ENCODE measurements around the gene UBE2R2.
A peak's percentile ranks its signal among the peaks of the same experiment; 100 is the strongest.

The UBE2R2 gene

DNA sequence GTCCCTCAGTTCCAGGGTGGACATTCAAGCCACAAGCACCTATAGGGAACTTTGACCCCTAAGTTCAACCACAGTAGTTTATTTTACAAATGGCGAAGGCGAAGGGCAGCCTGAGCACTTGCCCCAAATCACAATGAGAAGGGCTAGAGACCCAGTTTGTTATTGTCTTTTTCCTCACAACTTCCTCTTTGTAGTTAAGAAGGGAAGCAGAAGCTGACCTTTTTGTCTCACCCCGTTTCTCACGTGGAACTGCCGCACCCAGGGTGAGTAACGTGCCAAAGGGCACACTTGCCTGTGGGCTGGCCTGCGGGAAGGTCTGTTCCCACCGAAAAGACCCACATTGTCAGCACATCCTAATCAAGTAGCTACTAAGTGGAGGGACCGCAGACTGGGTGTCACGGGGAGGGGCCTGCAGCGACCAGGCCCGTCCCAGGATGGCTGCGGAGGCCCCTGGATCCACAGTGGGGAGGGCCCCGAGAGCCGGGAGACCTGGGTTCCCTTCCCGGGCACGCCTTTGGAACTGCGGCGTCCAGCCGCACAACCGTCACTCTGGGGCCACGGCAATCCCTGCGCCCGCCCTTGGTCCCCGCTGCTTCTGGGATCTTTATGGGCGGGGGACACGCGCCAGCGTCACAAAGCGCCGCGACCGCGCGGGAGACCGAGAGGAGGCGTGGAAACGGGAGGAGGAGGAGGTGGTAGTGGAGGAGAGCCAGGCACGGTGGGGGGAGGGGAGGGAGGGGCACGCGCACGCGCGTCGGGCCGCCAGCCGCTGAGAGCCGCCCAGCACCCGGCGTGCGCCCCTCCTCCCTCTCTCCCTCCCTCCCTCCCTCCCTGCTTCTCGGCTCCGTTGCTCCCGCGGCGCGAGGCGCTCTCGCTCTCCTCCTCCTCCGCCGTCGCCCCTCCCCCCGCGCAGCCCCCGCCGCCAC lies at the start of gene UBE2R2 (continued):
- no peak for TF ChIP-seq ZNF510 (tag by site-specific recombination; IDR thresholded peaks at IDR 0.05; ENCODE audit: insufficient replicate concordance)
- TF ChIP-seq ZNF146 (tag by site-specific recombination; IDR thresholded peaks at IDR 0.05) = no peak
- no peak for TF ChIP-seq ZNF174 (tag by site-specific recombination; IDR thresholded peaks at IDR 0.05)
- TF ChIP-seq GLI2 (tag by site-specific recombination; IDR thresholded peaks at IDR 0.05; ENCODE audit: borderline replicate concordance, low read depth) = no peak
- no peak for TF ChIP-seq ZNF433 (tag by site-specific recombination; IDR thresholded peaks at IDR 0.05; ENCODE audit: low read depth)
- no peak for TF ChIP-seq ZNF791 (tag by site-specific recombination; IDR thresholded peaks at IDR 0.05)
- TF ChIP-seq ZNF76 (tag by site-specific recombination; IDR thresholded peaks at IDR 0.05; ENCODE audit: borderline replicate concordance, low read depth) = peak; percentile 79; the same call in 1 of the 2 replicates
- TF ChIP-seq SP3 (tag by site-specific recombination; IDR thresholded peaks at IDR 0.05) = peak; percentile 82
- TF ChIP-seq, protein P1, sequence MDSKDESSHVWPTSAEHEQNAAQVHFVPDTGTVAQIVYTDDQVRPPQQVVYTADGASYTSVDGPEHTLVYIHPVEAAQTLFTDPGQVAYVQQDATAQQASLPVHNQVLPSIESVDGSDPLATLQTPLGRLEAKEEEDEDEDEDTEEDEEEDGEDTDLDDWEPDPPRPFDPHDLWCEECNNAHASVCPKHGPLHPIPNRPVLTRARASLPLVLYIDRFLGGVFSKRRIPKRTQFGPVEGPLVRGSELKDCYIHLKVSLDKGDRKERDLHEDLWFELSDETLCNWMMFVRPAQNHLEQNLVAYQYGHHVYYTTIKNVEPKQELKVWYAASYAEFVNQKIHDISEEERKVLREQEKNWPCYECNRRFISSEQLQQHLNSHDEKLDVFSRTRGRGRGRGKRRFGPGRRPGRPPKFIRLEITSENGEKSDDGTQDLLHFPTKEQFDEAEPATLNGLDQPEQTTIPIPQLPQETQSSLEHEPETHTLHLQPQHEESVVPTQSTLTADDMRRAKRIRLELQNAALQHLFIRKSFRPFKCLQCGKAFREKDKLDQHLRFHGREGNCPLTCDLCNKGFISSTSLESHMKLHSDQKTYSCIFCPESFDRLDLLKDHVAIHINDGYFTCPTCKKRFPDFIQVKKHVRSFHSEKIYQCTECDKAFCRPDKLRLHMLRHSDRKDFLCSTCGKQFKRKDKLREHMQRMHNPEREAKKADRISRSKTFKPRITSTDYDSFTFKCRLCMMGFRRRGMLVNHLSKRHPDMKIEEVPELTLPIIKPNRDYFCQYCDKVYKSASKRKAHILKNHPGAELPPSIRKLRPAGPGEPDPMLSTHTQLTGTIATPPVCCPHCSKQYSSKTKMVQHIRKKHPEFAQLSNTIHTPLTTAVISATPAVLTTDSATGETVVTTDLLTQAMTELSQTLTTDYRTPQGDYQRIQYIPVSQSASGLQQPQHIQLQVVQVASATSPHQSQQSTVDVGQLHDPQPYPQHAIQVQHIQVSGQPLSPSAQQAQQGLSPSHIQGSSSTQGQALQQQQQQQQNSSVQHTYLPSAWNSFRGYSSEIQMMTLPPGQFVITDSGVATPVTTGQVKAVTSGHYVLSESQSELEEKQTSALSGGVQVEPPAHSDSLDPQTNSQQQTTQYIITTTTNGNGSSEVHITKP (tag by site-specific recombination; IDR thresholded peaks at IDR 0.05) = peak; percentile 31; the same call in 1 of the 2 replicates
- TF ChIP-seq ZNF707 (tag by site-specific recombination; IDR thresholded peaks at IDR 0.05) = no peak
- peak; percentile 76 for TF ChIP-seq IKZF3 (tag by site-specific recombination; IDR thresholded peaks at IDR 0.05)
- TF ChIP-seq, protein P2, sequence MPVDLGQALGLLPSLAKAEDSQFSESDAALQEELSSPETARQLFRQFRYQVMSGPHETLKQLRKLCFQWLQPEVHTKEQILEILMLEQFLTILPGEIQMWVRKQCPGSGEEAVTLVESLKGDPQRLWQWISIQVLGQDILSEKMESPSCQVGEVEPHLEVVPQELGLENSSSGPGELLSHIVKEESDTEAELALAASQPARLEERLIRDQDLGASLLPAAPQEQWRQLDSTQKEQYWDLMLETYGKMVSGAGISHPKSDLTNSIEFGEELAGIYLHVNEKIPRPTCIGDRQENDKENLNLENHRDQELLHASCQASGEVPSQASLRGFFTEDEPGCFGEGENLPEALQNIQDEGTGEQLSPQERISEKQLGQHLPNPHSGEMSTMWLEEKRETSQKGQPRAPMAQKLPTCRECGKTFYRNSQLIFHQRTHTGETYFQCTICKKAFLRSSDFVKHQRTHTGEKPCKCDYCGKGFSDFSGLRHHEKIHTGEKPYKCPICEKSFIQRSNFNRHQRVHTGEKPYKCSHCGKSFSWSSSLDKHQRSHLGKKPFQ (tag by site-specific recombination; IDR thresholded peaks at IDR 0.05) = no peak
- TF ChIP-seq, protein P3, sequence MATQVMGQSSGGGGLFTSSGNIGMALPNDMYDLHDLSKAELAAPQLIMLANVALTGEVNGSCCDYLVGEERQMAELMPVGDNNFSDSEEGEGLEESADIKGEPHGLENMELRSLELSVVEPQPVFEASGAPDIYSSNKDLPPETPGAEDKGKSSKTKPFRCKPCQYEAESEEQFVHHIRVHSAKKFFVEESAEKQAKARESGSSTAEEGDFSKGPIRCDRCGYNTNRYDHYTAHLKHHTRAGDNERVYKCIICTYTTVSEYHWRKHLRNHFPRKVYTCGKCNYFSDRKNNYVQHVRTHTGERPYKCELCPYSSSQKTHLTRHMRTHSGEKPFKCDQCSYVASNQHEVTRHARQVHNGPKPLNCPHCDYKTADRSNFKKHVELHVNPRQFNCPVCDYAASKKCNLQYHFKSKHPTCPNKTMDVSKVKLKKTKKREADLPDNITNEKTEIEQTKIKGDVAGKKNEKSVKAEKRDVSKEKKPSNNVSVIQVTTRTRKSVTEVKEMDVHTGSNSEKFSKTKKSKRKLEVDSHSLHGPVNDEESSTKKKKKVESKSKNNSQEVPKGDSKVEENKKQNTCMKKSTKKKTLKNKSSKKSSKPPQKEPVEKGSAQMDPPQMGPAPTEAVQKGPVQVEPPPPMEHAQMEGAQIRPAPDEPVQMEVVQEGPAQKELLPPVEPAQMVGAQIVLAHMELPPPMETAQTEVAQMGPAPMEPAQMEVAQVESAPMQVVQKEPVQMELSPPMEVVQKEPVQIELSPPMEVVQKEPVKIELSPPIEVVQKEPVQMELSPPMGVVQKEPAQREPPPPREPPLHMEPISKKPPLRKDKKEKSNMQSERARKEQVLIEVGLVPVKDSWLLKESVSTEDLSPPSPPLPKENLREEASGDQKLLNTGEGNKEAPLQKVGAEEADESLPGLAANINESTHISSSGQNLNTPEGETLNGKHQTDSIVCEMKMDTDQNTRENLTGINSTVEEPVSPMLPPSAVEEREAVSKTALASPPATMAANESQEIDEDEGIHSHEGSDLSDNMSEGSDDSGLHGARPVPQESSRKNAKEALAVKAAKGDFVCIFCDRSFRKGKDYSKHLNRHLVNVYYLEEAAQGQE (tag by site-specific recombination; IDR thresholded peaks at IDR 0.05) = no peak
- TF ChIP-seq ZIC2 (tag by site-specific recombination; IDR thresholded peaks at IDR 0.05) = peak; percentile 72
- no peak for TF ChIP-seq ZNF302 (tag by site-specific recombination; IDR thresholded peaks at IDR 0.05; ENCODE audit: low read depth)
- TF ChIP-seq ZNF654 (tag by site-specific recombination; IDR thresholded peaks at IDR 0.05; ENCODE audit: low read depth) = no peak
- TF ChIP-seq, protein P4, sequence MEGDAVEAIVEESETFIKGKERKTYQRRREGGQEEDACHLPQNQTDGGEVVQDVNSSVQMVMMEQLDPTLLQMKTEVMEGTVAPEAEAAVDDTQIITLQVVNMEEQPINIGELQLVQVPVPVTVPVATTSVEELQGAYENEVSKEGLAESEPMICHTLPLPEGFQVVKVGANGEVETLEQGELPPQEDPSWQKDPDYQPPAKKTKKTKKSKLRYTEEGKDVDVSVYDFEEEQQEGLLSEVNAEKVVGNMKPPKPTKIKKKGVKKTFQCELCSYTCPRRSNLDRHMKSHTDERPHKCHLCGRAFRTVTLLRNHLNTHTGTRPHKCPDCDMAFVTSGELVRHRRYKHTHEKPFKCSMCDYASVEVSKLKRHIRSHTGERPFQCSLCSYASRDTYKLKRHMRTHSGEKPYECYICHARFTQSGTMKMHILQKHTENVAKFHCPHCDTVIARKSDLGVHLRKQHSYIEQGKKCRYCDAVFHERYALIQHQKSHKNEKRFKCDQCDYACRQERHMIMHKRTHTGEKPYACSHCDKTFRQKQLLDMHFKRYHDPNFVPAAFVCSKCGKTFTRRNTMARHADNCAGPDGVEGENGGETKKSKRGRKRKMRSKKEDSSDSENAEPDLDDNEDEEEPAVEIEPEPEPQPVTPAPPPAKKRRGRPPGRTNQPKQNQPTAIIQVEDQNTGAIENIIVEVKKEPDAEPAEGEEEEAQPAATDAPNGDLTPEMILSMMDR (tag by site-specific recombination; IDR thresholded peaks at IDR 0.05) = no peak
- no peak for TF ChIP-seq ZFP3 (tag by site-specific recombination; IDR thresholded peaks at IDR 0.05; ENCODE audit: low read depth)
- TF ChIP-seq ZNF629 (tag by site-specific recombination; IDR thresholded peaks at IDR 0.05) = peak; percentile 62
- TF ChIP-seq ZNF239 (tag by site-specific recombination; IDR thresholded peaks at IDR 0.05) = no peak
- peak; percentile 79 for TF ChIP-seq ZFHX2 (tag by site-specific recombination; conservative IDR thresholded peaks at IDR 0.05)
- TF ChIP-seq GFI1B (tag by site-specific recombination; IDR thresholded peaks at IDR 0.05) = no peak
- peak; percentile 78 for TF ChIP-seq ZNF335 (tag by site-specific recombination; conservative IDR thresholded peaks at IDR 0.05)
- no peak for TF ChIP-seq ZNF423 (tag by site-specific recombination; IDR thresholded peaks at IDR 0.05)
- TF ChIP-seq ZNF843 (tag by site-specific recombination; IDR thresholded peaks at IDR 0.05) = peak; percentile 46; the same call in 1 of the 2 replicates
- peak; percentile 45; the same call in 1 of the 2 replicates for TF ChIP-seq ZNF785 (tag by site-specific recombination; IDR thresholded peaks at IDR 0.05)
- no peak for TF ChIP-seq ZNF169 (tag by site-specific recombination; IDR thresholded peaks at IDR 0.05)
- TF ChIP-seq, protein P5, sequence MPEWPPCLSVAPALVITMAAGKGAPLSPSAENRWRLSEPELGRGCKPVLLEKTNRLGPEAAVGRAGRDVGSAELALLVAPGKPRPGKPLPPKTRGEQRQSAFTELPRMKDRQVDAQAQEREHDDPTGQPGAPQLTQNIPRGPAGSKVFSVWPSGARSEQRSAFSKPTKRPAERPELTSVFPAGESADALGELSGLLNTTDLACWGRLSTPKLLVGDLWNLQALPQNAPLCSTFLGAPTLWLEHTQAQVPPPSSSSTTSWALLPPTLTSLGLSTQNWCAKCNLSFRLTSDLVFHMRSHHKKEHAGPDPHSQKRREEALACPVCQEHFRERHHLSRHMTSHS (tag by site-specific recombination; IDR thresholded peaks at IDR 0.05) = no peak
- TF ChIP-seq ZNF266 (tag by site-specific recombination; IDR thresholded peaks at IDR 0.05; ENCODE audit: low read depth) = no peak
